HepG2 (cell line): ENCODE measurements around the gene SENP6. TPM values are rescaled to one million over a fixed set of nuclear protein-coding genes. Genes with fewer than 3 reads are reported as not detected.
A peak's percentile ranks its signal among the peaks of the same experiment; 100 is the strongest.

Source experiments
- AGO2 ChIP-seq: fragments of 200-400 bp; formaldehyde crosslinking; optimal IDR thresholded peaks from 2 replicates; pipeline ENCODE3; 2017; ENCODE audit warnings: mild to moderate bottlenecking, low read depth, low read length, moderate library complexity
- DPF2 ChIP-seq: sonication (generic); formaldehyde crosslinking; IDR thresholded peaks from 2 replicates; pipeline ENCODE4 v1.4.0; 2020; ENCODE audit warnings: mild to moderate bottlenecking, low read depth, missing genetic modification reagents, borderline replicate concordance
- EP300 ChIP-seq, 3 experiments: sonication (generic) in 1 of 3; formaldehyde crosslinking in 1 of 3; IDR thresholded peaks; 2 replicates each; pipeline versions ENCODE4 v1.5.1 to v1.6.1; 2011 to 2020; ENCODE audit warnings: low read depth in 2 of 3, low read length in 2 of 3, borderline replicate concordance in 1 of 3, improper control_type of control experiment in 1 of 3, mild to moderate bottlenecking in 1 of 3, missing genetic modification reagents in 1 of 3, moderate library complexity in 1 of 3
- FOXO4 ChIP-seq: sonication (generic); formaldehyde crosslinking; conservative IDR thresholded peaks from 2 replicates; pipeline ENCODE4 v1.8.1; 2023; ENCODE audit warnings: missing genetic modification reagents
- GFI1 ChIP-seq: sonication (generic); formaldehyde crosslinking; IDR thresholded peaks from 2 replicates; pipeline ENCODE4 v1.5.0; 2020; ENCODE audit warnings: missing genetic modification reagents, mild to moderate bottlenecking, borderline replicate concordance
- MXD1 ChIP-seq: sonication (generic); formaldehyde crosslinking; IDR thresholded peaks from 2 replicates; pipeline ENCODE4 v1.4.0; 2020; ENCODE audit warnings: mild to moderate bottlenecking, missing genetic modification reagents
- NCOA1 ChIP-seq: sonication (generic); formaldehyde crosslinking; IDR thresholded peaks from 2 replicates; pipeline ENCODE4 v1.9.0; 2021; ENCODE audit warnings: missing genetic modification reagents
- NFIB ChIP-seq: sonication (generic); formaldehyde crosslinking; IDR thresholded peaks from 2 replicates; pipeline ENCODE4 v1.9.0; 2021; ENCODE audit warnings: missing genetic modification reagents, mild to moderate bottlenecking, borderline replicate concordance
- NR2F1 ChIP-seq, 2 experiments: fragments of 450-650 bp in 1 of 2; formaldehyde crosslinking in 1 of 2; IDR thresholded peaks; 2 replicates each; pipeline versions ENCODE4 v1.5.0 to v1.6.1; 2016 to 2020; ENCODE audit warnings: mild to moderate bottlenecking in 1 of 2, missing compliant biosample characterization in 1 of 2, missing genetic modification reagents in 1 of 2, moderate library complexity in 1 of 2
- POLR2A ChIP-seq, 2 experiments: IDR thresholded peaks; 2 replicates each; pipeline ENCODE4 v1.6.1; 2011; ENCODE audit warnings: low read depth in 2 of 2, low read length in 2 of 2, mild to moderate bottlenecking in 1 of 2, moderate library complexity in 1 of 2; ENCODE audit not compliant: insufficient read depth in 1 of 2
- PREB ChIP-seq: sonication (generic); formaldehyde crosslinking; IDR thresholded peaks from 2 replicates; pipeline ENCODE4 v1.4.0; 2020; ENCODE audit warnings: missing genetic modification reagents
- PRMT3 ChIP-seq: sonication (generic); formaldehyde crosslinking; IDR thresholded peaks from 2 replicates; pipeline ENCODE4 v1.8.1; 2022; ENCODE audit warnings: low read depth, mild to moderate bottlenecking, moderate library complexity, missing genetic modification reagents, borderline replicate concordance
- ZBTB10 ChIP-seq: sonication (generic); formaldehyde crosslinking; IDR thresholded peaks from 2 replicates; pipeline ENCODE4 v1.4.0; 2020; ENCODE audit warnings: missing genetic modification reagents, borderline replicate concordance
- ZNF276 ChIP-seq: sonication (generic); formaldehyde crosslinking; IDR thresholded peaks from 2 replicates; pipeline ENCODE4 v1.4.0; 2020; ENCODE audit warnings: mild to moderate bottlenecking, low read depth, missing genetic modification reagents
- ZNF558 ChIP-seq: sonication (generic); formaldehyde crosslinking; IDR thresholded peaks from 2 replicates; pipeline ENCODE4 v1.9.0; 2022; ENCODE audit warnings: mild to moderate bottlenecking, missing genetic modification reagents, borderline replicate concordance
- ZNF616 ChIP-seq: sonication (generic); formaldehyde crosslinking; IDR thresholded peaks from 2 replicates; pipeline ENCODE4 v1.5.0; 2020; ENCODE audit warnings: low read depth, mild to moderate bottlenecking, missing genetic modification reagents
- ZNF639 ChIP-seq: conservative IDR thresholded peaks from 2 replicates; pipeline ENCODE4 v1.6.1; 2018; ENCODE audit warnings: missing genetic modification reagents
- ZNF772 ChIP-seq: sonication (generic); formaldehyde crosslinking; IDR thresholded peaks from 2 replicates; pipeline ENCODE4 v1.5.0; 2020; ENCODE audit warnings: mild to moderate bottlenecking, missing genetic modification reagents
- polyA plus RNA-seq, 8 experiments: library from polyadenylated mRNA; depleted of rRNA in 3 of 8; stranded (reverse) in 7 of 8; unstranded in 1 of 8; fragments of >200 nt; fragmentation: Illumina TruSeq in 4 of 8; extraction: Trizol in 4 of 8; gene quantifications; 2 replicates each; pipeline versions ENCODE4 v1.2.1 to v1.2.3, GENCODE V29; 2011 to 2016; ENCODE audit warnings: low read depth in 4 of 8, missing spikeins in 1 of 8, mixed read lengths in 1 of 8; ENCODE audit not compliant: insufficient read depth in 1 of 8
- total RNA-seq, 5 experiments: library from RNA; depleted of rRNA; stranded (reverse); fragments of >200 nt; fragmentation: Illumina TruSeq; extraction: Trizol; gene quantifications; 2 replicates each; pipeline ENCODE4 v1.2.3, GENCODE V29; 2016; ENCODE audit warnings: low read depth in 1 of 5

Gene SENP6
- total and polyA plus RNA-seq, 2 of the 13 experiments (the other 11 are each of a cell fraction or from before 2014, with no cell fraction given), result 21.9 to 50.1 TPM

- TF ChIP-seq ZBTB10 (CRISPR knock-in tag) (no peak), ZNF639 (no peak; the same call in 1 of the 2 replicates), ZNF772 (peak; percentile 45; the same call in 1 of the 2 replicates), ZNF558 (no peak; the same call in 1 of the 2 replicates), GFI1 (no peak), MXD1 (CRISPR knock-in tag) (peak; percentile 44; the same call in 1 of the 2 replicates), NCOA1 (no peak), EP300 (IDR thresholded peaks at IDR 0.05; ENCODE audit: low read depth in 2 of 2, low read length in 2 of 2) (no peak), EP300 (CRISPR knock-in tag; IDR thresholded peaks at IDR 0.05; ENCODE audit: borderline replicate concordance) (no peak), FOXO4 (no peak), ZNF276 (CRISPR knock-in tag) (no peak), PRMT3 (CRISPR knock-in tag) (no peak), NR2F1 (CRISPR knock-in tag; IDR thresholded peaks at IDR 0.05) (no peak), DPF2 (CRISPR knock-in tag) (no peak), NFIB (CRISPR knock-in tag) (no peak), AGO2 (no peak), ZNF616 (no peak), POLR2A (IDR thresholded peaks at IDR 0.05; ENCODE audit: insufficient read depth in 1 of 2, low read depth in 2 of 2, low read length in 2 of 2) (peak; percentile 66 to 92), PREB (no peak)
These were observed 147.3 kb downstream of the SENP6 start, which contains the start of gene MYO6 (continued) for GRCh38 chr6:75748743-75749538.
